SK-N-SH treated with all-trans-retinoic acid at 6 μM for 48 hours (cell line): ENCODE measurements around the gene RMDN2.
A peak's percentile ranks its signal among the peaks of the same experiment; 100 is the strongest.

Experiments
- ATAC-seq: fragments of 200-7000 bp; cut with Tn5 transposase; 3 replicates; pipeline ENCODE4 v1.9.1; 2020; ENCODE audit warnings: mild to moderate bottlenecking, moderate library complexity
- BACH2 ChIP-seq: fragments of 250-450 bp; sonication (Bioruptor Pico); IDR thresholded peaks from 2 replicates; pipeline ENCODE4 v1.9.0; 2021; ENCODE audit warnings: mild to moderate bottlenecking, borderline replicate concordance
- CREB5 ChIP-seq: fragments of 250-450 bp; sonication (Bioruptor Pico); IDR thresholded peaks from 2 replicates; pipeline ENCODE4 v1.5.1; 2020; ENCODE audit warnings: low read depth, mild to moderate bottlenecking, moderate library complexity
- CSDC2 ChIP-seq: fragments of 250-450 bp; sonication (Bioruptor Pico); IDR thresholded peaks from 2 replicates; pipeline ENCODE4 v1.5.0; 2020; ENCODE audit warnings: mild to moderate bottlenecking, moderate library complexity
- CSRNP3 ChIP-seq: fragments of 250-450 bp; sonication (Bioruptor Pico); IDR thresholded peaks from 2 replicates; pipeline ENCODE4 v1.5.1; 2021; ENCODE audit warnings: mild to moderate bottlenecking, moderate library complexity
- GLIS3 ChIP-seq: fragments of 250-450 bp; sonication (Bioruptor Pico); IDR thresholded peaks from 2 replicates; pipeline ENCODE4 v1.5.0; 2020; ENCODE audit warnings: mild to moderate bottlenecking, moderate library complexity
- ISL1 ChIP-seq: fragments of 250-450 bp; sonication (Bioruptor Pico); IDR thresholded peaks from 2 replicates; pipeline ENCODE4 v2.1.2; 2022; ENCODE audit warnings: mild to moderate bottlenecking, moderate library complexity
- PATZ1 ChIP-seq: fragments of 250-450 bp; sonication (Bioruptor Pico); IDR thresholded peaks from 2 replicates; pipeline ENCODE4 v1.8.0; 2020; ENCODE audit warnings: mild to moderate bottlenecking, moderate library complexity, borderline replicate concordance
- POU6F1 ChIP-seq: fragments of 250-450 bp; sonication (Bioruptor Pico); IDR thresholded peaks from 2 replicates; pipeline ENCODE4 v1.8.0; 2021; ENCODE audit warnings: low read depth, mild to moderate bottlenecking, moderate library complexity, borderline replicate concordance
- PPARA ChIP-seq: fragments of 250-450 bp; sonication (Bioruptor Pico); IDR thresholded peaks from 2 replicates; pipeline ENCODE4 v1.5.0; 2020; ENCODE audit warnings: mild to moderate bottlenecking, borderline replicate concordance
- RARB ChIP-seq: fragments of 250-450 bp; sonication (Bioruptor Pico); IDR thresholded peaks from 2 replicates; pipeline ENCODE4 v1.8.0; 2021; ENCODE audit warnings: mild to moderate bottlenecking, moderate library complexity
- SNAI2 ChIP-seq: fragments of 250-450 bp; sonication (Bioruptor Pico); IDR thresholded peaks from 2 replicates; pipeline ENCODE4 v1.5.0; 2020; ENCODE audit warnings: mild to moderate bottlenecking, moderate library complexity
- TCF4 ChIP-seq: fragments of 250-450 bp; sonication (Bioruptor Pico); IDR thresholded peaks from 2 replicates; pipeline ENCODE4 v1.8.0; 2021; ENCODE audit warnings: mild to moderate bottlenecking, moderate library complexity, borderline replicate concordance
- TOX ChIP-seq: fragments of 250-450 bp; sonication (Bioruptor Pico); IDR thresholded peaks from 2 replicates; pipeline ENCODE4 v1.8.0; 2021; ENCODE audit warnings: mild to moderate bottlenecking, moderate library complexity, borderline replicate concordance
- ZC3H10 ChIP-seq: fragments of 250-450 bp; sonication (Bioruptor Pico); IDR thresholded peaks from 2 replicates; pipeline ENCODE4 v1.5.1; 2021; ENCODE audit warnings: mild to moderate bottlenecking, moderate library complexity
- ZFP3 ChIP-seq: fragments of 250-450 bp; sonication (Bioruptor Pico); IDR thresholded peaks from 2 replicates; pipeline ENCODE4 v1.5.0; 2020; ENCODE audit warnings: mild to moderate bottlenecking, moderate library complexity
- ZFP30 ChIP-seq: fragments of 450-650 bp; formaldehyde crosslinking; IDR thresholded peaks from 2 replicates; pipeline ENCODE4 v1.5.0; 2022; ENCODE audit warnings: mild to moderate bottlenecking, moderate library complexity
- ZNF70 ChIP-seq: fragments of 450-650 bp; formaldehyde crosslinking; IDR thresholded peaks from 2 replicates; pipeline ENCODE4 v1.5.0; 2020; ENCODE audit warnings: mild to moderate bottlenecking, moderate library complexity
- TF ChIP-seq, protein P1 (sequence below): fragments of 250-450 bp; sonication (Bioruptor Pico); IDR thresholded peaks from 2 replicates; pipeline ENCODE4 v1.5.0; 2020; ENCODE audit warnings: mild to moderate bottlenecking, moderate library complexity

RMDN2 gene

DNA sequence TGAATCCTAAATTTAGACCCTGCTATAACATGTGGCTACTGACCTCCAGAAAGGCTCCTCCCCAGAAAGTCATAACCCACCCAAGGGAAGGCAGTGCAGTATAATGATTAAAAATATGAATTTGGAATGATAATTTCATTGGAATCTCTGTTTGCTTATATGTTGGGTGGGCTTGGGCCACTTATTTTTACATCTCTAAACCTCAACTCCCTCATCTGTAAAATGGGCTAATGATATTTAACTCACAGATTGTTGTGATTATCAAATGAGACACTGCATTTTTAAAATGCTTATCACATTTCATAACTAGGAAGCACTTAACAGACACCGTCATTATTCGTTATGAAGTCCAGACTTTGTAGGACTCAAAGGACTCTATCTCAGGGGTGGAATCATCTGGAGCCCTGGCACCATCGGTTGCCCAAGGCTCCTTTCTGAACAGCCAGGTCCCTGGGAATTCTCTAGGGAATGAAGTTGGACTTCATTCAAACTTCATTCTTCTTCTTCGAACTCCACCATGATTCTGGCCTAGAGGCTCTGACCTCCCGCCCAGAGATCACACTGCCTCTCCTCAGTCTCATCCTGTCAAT, 33.1 kb upstream of the RMDN2 start:
- TF ChIP-seq CSDC2, result no peak
- no peak for TF ChIP-seq TCF4 (CRISPR knock-in tag)
- no peak for TF ChIP-seq TOX
- peak; percentile 32; the same call in 1 of the 2 replicates for TF ChIP-seq ISL1 (CRISPR knock-in tag)
- peak; percentile 44 for ATAC-seq

GRCh38 chr2:37892436-37893114, 32.5 kb upstream of the RMDN2 start:
- peak; percentile 23 for ATAC-seq
- TF ChIP-seq BACH2 (CRISPR knock-in tag) (no peak), CSRNP3 (no peak), TCF4 (CRISPR knock-in tag) (no peak), GLIS3 (CRISPR knock-in tag) (no peak), ZNF70 (CRISPR knock-in tag) (no peak), PPARA (CRISPR knock-in tag) (no peak), POU6F1 (no peak), CREB5 (CRISPR knock-in tag) (no peak), CSDC2 (no peak), TOX (no peak), ZC3H10 (no peak), PATZ1 (CRISPR knock-in tag) (no peak), ZFP30 (CRISPR knock-in tag) (no peak), RARB (CRISPR knock-in tag) (no peak), SNAI2 (CRISPR knock-in tag) (no peak), ISL1 (CRISPR knock-in tag) (no peak)
- TF ChIP-seq, protein P1, sequence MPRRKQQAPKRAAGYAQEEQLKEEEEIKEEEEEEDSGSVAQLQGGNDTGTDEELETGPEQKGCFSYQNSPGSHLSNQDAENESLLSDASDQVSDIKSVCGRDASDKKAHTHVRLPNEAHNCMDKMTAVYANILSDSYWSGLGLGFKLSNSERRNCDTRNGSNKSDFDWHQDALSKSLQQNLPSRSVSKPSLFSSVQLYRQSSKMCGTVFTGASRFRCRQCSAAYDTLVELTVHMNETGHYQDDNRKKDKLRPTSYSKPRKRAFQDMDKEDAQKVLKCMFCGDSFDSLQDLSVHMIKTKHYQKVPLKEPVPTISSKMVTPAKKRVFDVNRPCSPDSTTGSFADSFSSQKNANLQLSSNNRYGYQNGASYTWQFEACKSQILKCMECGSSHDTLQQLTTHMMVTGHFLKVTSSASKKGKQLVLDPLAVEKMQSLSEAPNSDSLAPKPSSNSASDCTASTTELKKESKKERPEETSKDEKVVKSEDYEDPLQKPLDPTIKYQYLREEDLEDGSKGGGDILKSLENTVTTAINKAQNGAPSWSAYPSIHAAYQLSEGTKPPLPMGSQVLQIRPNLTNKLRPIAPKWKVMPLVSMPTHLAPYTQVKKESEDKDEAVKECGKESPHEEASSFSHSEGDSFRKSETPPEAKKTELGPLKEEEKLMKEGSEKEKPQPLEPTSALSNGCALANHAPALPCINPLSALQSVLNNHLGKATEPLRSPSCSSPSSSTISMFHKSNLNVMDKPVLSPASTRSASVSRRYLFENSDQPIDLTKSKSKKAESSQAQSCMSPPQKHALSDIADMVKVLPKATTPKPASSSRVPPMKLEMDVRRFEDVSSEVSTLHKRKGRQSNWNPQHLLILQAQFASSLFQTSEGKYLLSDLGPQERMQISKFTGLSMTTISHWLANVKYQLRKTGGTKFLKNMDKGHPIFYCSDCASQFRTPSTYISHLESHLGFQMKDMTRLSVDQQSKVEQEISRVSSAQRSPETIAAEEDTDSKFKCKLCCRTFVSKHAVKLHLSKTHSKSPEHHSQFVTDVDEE (CRISPR knock-in tag), result no peak
- TF ChIP-seq, all 23 proteins: peak for 0

DNA sequence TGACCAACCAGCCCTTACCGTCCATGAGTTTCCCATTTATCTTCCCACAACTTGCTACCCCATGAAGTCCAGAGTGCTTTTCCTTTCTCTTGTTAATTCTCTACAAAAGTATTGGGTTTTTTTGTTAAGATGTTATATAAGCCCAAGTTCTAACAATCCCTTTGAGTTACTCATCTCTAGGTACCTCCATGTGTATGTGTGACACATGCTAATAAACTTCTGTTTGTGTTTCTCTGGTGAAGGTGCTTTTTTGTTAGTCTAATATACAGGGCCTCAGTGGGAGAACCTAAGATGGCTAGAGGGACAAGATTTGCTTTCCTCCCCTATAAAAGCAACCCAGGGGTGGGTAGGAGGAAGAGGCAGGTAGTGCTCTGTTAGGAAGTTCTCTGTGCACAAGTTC, 31.8 kb upstream of the RMDN2 start:
- no peak for ATAC-seq
- TF ChIP-seq ZFP3 (CRISPR knock-in tag) (no peak), RARB (CRISPR knock-in tag) (no peak), PATZ1 (CRISPR knock-in tag) (no peak), TCF4 (CRISPR knock-in tag) (no peak), ZFP30 (CRISPR knock-in tag) (no peak), SNAI2 (CRISPR knock-in tag) (no peak), CSDC2 (no peak), CREB5 (CRISPR knock-in tag) (no peak), POU6F1 (no peak), ZNF70 (CRISPR knock-in tag) (no peak)
